ENCODE data around the gene FOXP1. TPM values are rescaled to one million over a fixed set of nuclear protein-coding genes. Genes with fewer than 3 reads are reported as not detected.

Gene FOXP1
- total RNA-seq, 1 experiment from 2014 or later, result 75.3 TPM

DNA sequence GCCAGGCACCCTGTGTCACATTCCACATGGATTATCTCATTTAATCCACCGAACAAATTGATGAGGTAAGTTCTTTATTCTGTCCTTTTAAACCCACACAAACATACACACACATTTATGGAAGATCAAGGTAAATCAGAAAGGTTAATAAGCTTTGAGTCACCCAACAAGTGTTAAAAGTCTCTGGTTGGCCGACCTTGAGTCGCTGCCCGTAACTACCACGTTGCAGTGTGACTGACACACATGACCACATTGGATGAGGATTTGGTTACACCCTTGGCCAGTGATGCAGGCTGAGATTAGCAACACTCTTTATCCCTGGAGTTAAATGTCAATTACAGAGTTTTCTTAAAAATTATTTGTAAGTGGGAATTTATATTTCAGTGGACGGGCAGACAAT lies 19.2 kb downstream of the FOXP1 start:
- Histone ChIP-seq H2AFZ (ENCODE audit: low read length) (no peak overlapping the region), H3K56ac (ENCODE audit: insufficient read length, low read depth, low read length) (no peak overlapping the region), H2BK12ac (ENCODE audit: insufficient read length, low read depth, low read length) (no peak overlapping the region), H4K91ac (ENCODE audit: insufficient read length, low read depth, low read length) (no peak overlapping the region), H2BK120ac (ENCODE audit: low read depth, low read length, poor library complexity, severe bottlenecking) (no peak overlapping the region), H3K79me2 (ENCODE audit: insufficient read depth, low read length) (peaks cover 2% of the 10 kb centered on the region; the same call in 1 of the 2 replicates), H3K9ac (ENCODE audit: extremely low read depth, insufficient read length, low read length) (no peak overlapping the region), H2BK5ac (ENCODE audit: insufficient read length, low read length) (no peak overlapping the region), H3K79me1 (ENCODE audit: insufficient read depth, low read depth, low read length, poor library complexity, severe bottlenecking) (no peaks in the 10 kb centered on the region), H4K8ac (replicated peaks; ENCODE audit: insufficient read length, low read depth, low read length) (no peak overlapping the region), H3K27ac (ENCODE audit: insufficient read length, low read depth, low read length) (no peak overlapping the region), H3K23ac (ENCODE audit: insufficient read length, low read depth, low read length) (no peak overlapping the region), H2AK5ac (ENCODE audit: insufficient read length, low read length) (no peak overlapping the region), H2BK15ac (ENCODE audit: low read depth, low read length) (no peak overlapping the region), H3K9me3 (ENCODE audit: control insufficient read depth, low read depth, low read length) (no peaks in the 10 kb centered on the region), H3K4me1 (ENCODE audit: insufficient read depth, low read length) (no peaks in the 10 kb centered on the region), H3K27me3 (ENCODE audit: insufficient read depth, low read length) (no peaks in the 10 kb centered on the region), H3T11ph (ENCODE audit: low read length) (no peak overlapping the region), H3K4me2 (ENCODE audit: insufficient read depth, insufficient read length, low read length) (no peak overlapping the region), H3K14ac (ENCODE audit: insufficient read depth, low read length) (no peak overlapping the region), H4K20me1 (ENCODE audit: control insufficient read depth, insufficient read depth, insufficient read length) (no peaks in the 10 kb centered on the region), H3K23me2 (ENCODE audit: insufficient read length, low read depth, low read length, poor library complexity, severe bottlenecking) (no peaks in the 10 kb centered on the region), H3K4ac (ENCODE audit: low read depth, low read length) (no peak overlapping the region), H2BK20ac (ENCODE audit: low read depth, low read length, poor library complexity, severe bottlenecking) (no peak overlapping the region), H3K18ac (ENCODE audit: insufficient read length, low read depth, low read length) (no peak overlapping the region), H4K5ac (ENCODE audit: insufficient read length, low read depth, low read length) (no peak overlapping the region)
- Mint-ChIP-seq H3K27ac (no peak overlapping the region; a peak in 1 of 7 replicates), H3K36me3 (ENCODE audit: insufficient read depth in 1 of 3, low read depth in 3 of 3) (peaks cover 0 to 5% (median 0%) of the 10 kb centered on the region in 3 experiments; a peak in 2 of 7 replicates), H3K4me3 (no peak overlapping the region), H3K27me3 (ENCODE audit: low read depth) (no peaks in the 10 kb centered on the region), H3K4me1 (peaks cover 11 to 27% of the 10 kb centered on the region in 2 experiments), H3K9me3 (no peaks in the 10 kb centered on the region)
- TF ChIP-seq, protein P1, sequence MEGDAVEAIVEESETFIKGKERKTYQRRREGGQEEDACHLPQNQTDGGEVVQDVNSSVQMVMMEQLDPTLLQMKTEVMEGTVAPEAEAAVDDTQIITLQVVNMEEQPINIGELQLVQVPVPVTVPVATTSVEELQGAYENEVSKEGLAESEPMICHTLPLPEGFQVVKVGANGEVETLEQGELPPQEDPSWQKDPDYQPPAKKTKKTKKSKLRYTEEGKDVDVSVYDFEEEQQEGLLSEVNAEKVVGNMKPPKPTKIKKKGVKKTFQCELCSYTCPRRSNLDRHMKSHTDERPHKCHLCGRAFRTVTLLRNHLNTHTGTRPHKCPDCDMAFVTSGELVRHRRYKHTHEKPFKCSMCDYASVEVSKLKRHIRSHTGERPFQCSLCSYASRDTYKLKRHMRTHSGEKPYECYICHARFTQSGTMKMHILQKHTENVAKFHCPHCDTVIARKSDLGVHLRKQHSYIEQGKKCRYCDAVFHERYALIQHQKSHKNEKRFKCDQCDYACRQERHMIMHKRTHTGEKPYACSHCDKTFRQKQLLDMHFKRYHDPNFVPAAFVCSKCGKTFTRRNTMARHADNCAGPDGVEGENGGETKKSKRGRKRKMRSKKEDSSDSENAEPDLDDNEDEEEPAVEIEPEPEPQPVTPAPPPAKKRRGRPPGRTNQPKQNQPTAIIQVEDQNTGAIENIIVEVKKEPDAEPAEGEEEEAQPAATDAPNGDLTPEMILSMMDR (conservative IDR thresholded peaks at IDR 0.05), result no peak
- no CpG with 5 or more reads among the region's 6 CpGs for WGBS (ENCODE audit: extremely low coverage, insufficient read length, low lambda C conversion rate)
- no peak for DNase-seq

Data from H9 (cell line).